Lower leg skin (tissue), 4 donors: Measurements from ENCODE around the gene CD164. TPM values are rescaled to one million over a fixed set of nuclear protein-coding genes. Genes with fewer than 3 reads are reported as not detected.

Source experiments
- DNase-seq, 2 donors: peaks; one replicate each; pipeline ENCODE4 v3.0.0-alpha.2; 2019; ENCODE audit warnings: low spot score in 2 of 2
- H3K4me3 ChIP-seq: fragments of 200-600 bp; sonication (generic); 2 replicates; pipeline ENCODE4 v1.5.1; 2017; ENCODE audit warnings: mild to moderate bottlenecking, low read depth; ENCODE audit not compliant: poor library complexity, severe bottlenecking
- CTCF ChIP-seq, 3 donors: fragments of 450-650 bp; IDR thresholded peaks; one replicate each; pipeline ENCODE4 v1.5.1; 2016; ENCODE audit warnings: antibody characterized with exemption in 3 of 3, mild to moderate bottlenecking in 3 of 3, moderate library complexity in 2 of 3
- POLR2A ChIP-seq, 2 donors: fragments of 450-650 bp; IDR thresholded peaks; one replicate each; pipeline ENCODE4 v1.6.1; 2016 to 2017; ENCODE audit warnings: antibody characterized with exemption in 2 of 2, mild to moderate bottlenecking in 1 of 2, moderate library complexity in 1 of 2
- WGBS, 2 donors: methylation state at CpG; one replicate each; pipeline ENCODE4 v1.1.5; 2018; 5-methylcytosine and 5-hydroxymethylcytosine counted together
- intact Hi-C: fragments of 100-400 bp; cut with DNase I; formaldehyde crosslinking; loops from one replicate; pipeline ENCODE4 v1.15.0; 2023; ENCODE audit warnings: low total_unique reads
- total RNA-seq, 4 donors: library from RNA; depleted of rRNA; stranded (reverse); fragments of >200 nt; gene quantifications; one replicate each; pipeline ENCODE4 v1.1.0, GENCODE V29; 2016

Gene CD164
- total RNA-seq: 100 to 1,000 TPM; 136 to 179 (median 147) TPM

GRCh38 chr6:109381747-109382575, at the start of gene CD164:
Gene CD164, minus strand, starts transcription at chr6:109382467. Its CDS starts 89 bp downstream, at chr6:109382378.
- H3K4me3 ChIP-seq: peak within 1 kb of the TSS; percentile 92
- TF ChIP-seq POLR2A (IDR thresholded peaks at IDR 0.05) (peak in 1 of 2 donors; percentile 90), CTCF (IDR thresholded peaks at IDR 0.05) (no peak)
- WGBS, 2 donors: 0 to 1% methylated on average over 34 to 61 of the region's 93 CpGs
- intact Hi-C loops: loop anchor here (10.0 kb wide), 1 partner anchor 197 kb away; no protein-coding TSS in a partner anchor
- DNase-seq: peak; percentile 91 to 98

- TF ChIP-seq POLR2A (IDR thresholded peaks at IDR 0.05): no peak
- no peak for TF ChIP-seq CTCF (IDR thresholded peaks at IDR 0.05)
- DNase-seq: no peak
- no peak overlapping the region for H3K4me3 ChIP-seq
- whole genome bisulfite sequencing, 2 donors: 97 to 100% methylated on average over 3 of the region's 3 CpGs
- intact Hi-C loops: no loop called here
Observed at GRCh38 chr6:109429496-109429895, 47.2 kb upstream of the CD164 start.

DNA sequence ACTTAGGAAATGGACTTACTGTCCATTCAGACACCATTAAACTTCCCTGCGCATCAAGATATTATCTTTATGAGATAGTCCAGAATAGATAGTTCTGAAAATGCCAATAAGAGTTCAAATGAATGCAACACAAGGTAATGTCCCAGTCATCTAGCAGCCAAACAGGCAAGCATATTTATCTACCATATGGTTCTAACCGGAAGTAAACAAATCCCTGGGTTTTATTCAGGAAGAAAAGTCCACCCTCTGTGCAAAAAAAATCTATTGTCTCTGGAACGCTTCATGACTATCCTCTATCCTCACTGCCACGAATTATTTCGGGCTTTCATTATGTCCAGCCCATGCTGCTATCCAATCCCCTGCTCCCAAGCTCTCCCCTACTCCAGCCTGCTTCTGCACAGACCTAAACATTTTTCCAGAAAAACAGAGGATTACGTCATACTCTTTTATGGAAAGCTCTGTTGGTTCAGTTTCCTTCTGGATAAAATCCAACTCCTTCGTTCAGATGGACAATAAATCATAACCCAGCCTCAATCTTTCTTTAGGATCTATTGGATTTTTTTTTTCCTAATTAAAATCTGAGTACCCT, 46.7 kb upstream of the CD164 start:
- no peak overlapping the region for H3K4me3 ChIP-seq
- intact Hi-C loops: no loop called here
- TF ChIP-seq POLR2A (IDR thresholded peaks at IDR 0.05): no peak
- DNase-seq: no peak
- 39 to 50% methylated on average over 7 of the region's 7 CpGs for WGBS, 2 donors

GRCh38 chr6:109424946-109425345, 42.7 kb upstream of the CD164 start:
- DNase-seq: no peak
- 68 to 85% methylated on average over 2 of the region's 2 CpGs for WGBS, 2 donors
- TF ChIP-seq CTCF (IDR thresholded peaks at IDR 0.05) (no peak), POLR2A (IDR thresholded peaks at IDR 0.05) (no peak)
- H3K4me3 ChIP-seq: no peak overlapping the region
- intact Hi-C loops: no loop called here

DNA sequence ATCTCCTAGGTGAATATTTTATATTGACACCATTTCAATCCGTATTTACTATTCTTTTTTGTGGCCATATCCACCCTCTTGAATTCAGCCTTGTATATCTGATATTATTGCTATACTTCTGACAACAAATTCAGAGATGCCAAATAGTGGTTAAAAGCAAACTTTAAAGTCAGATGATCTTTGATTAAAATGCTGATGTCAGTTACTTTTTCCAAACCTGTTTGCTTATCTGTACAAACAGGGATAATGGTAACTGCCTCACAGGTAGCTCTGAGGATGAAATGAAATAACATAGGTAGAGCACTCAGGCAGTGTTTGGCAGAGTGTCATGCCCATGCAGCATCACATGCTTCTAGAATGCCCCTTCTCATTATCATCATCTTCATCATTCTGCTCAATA, 38.9 kb upstream of the CD164 start:
- WGBS, 2 donors: 78% methylated on average over 1 of the region's 1 CpG

More for the DNA sequence above, 38.9 kb upstream of the CD164 start:
- no peak for TF ChIP-seq CTCF (IDR thresholded peaks at IDR 0.05)
- TF ChIP-seq POLR2A (IDR thresholded peaks at IDR 0.05): no peak
- DNase-seq: no peak
- intact Hi-C loops: no loop called here
- H3K4me3 ChIP-seq: no peak overlapping the region
